GM23248 (cell line): ENCODE results near the gene GAK. TPM values are rescaled to one million over a fixed set of nuclear protein-coding genes. Genes with fewer than 3 reads are reported as not detected.

Source experiments
- DNase-seq: peaks from one replicate; pipeline ENCODE4 v3.0.0-alpha.2; 2015
- H2AFZ ChIP-seq: fragments of 200-600 bp; sonication (generic); 2 replicates; pipeline ENCODE4 v1.6.1; 2016; ENCODE audit warnings: antibody characterized with exemption
- H3F3A ChIP-seq: fragments of 200-600 bp; sonication (generic); 2 replicates; pipeline ENCODE4 v1.6.1; 2016; ENCODE audit warnings: mild to moderate bottlenecking, antibody characterized with exemption, mixed run types; ENCODE audit not compliant: insufficient read depth
- H3K27ac ChIP-seq: fragments of 200-600 bp; sonication (generic); 2 replicates; pipeline ENCODE4 v1.5.1; 2016; ENCODE audit warnings: mild to moderate bottlenecking
- H3K27me3 ChIP-seq: fragments of 200-600 bp; sonication (generic); replicated peaks from 2 replicates; pipeline ENCODE4 v1.6.1; 2016; ENCODE audit warnings: mild to moderate bottlenecking; ENCODE audit not compliant: insufficient read depth
- H3K36me3 ChIP-seq: fragments of 200-600 bp; sonication (generic); 2 replicates; pipeline ENCODE4 v1.6.1; 2016; ENCODE audit warnings: low read depth, mild to moderate bottlenecking
- H3K4me1 ChIP-seq: fragments of 200-600 bp; sonication (generic); 2 replicates; pipeline ENCODE4 v1.6.1; 2016; ENCODE audit warnings: mild to moderate bottlenecking; ENCODE audit not compliant: insufficient read depth
- H3K4me2 ChIP-seq: fragments of 200-600 bp; sonication (generic); one replicate; pipeline ENCODE4 v1.6.1; 2016; ENCODE audit warnings: mild to moderate bottlenecking; ENCODE audit not compliant: unreplicated experiment
- H3K4me3 ChIP-seq: fragments of 200-600 bp; sonication (generic); 2 replicates; pipeline ENCODE4 v1.5.1; 2016; ENCODE audit warnings: mild to moderate bottlenecking
- H3K79me2 ChIP-seq: fragments of 200-600 bp; sonication (generic); 2 replicates; pipeline ENCODE4 v1.6.1; 2016; ENCODE audit warnings: mild to moderate bottlenecking; ENCODE audit not compliant: insufficient read depth
- H3K9ac ChIP-seq: fragments of 200-600 bp; sonication (generic); 2 replicates; pipeline ENCODE4 v1.6.1; 2016; ENCODE audit warnings: mild to moderate bottlenecking
- H3K9me2 ChIP-seq: fragments of 200-600 bp; sonication (generic); 2 replicates; pipeline ENCODE4 v1.6.1; 2016; ENCODE audit warnings: mixed run types, mild to moderate bottlenecking, moderate library complexity; ENCODE audit not compliant: insufficient read depth
- H3K9me3 ChIP-seq: fragments of 200-600 bp; sonication (generic); one replicate; pipeline ENCODE4 v1.6.1; 2017; ENCODE audit warnings: low read depth
- H4K20me1 ChIP-seq: fragments of 200-600 bp; sonication (generic); 2 replicates; pipeline ENCODE4 v1.6.0; 2016; ENCODE audit not compliant: insufficient read depth
- EZH2 ChIP-seq: fragments of 200-600 bp; sonication (generic); IDR thresholded peaks from 2 replicates; pipeline ENCODE4 v1.6.1; 2018; ENCODE audit warnings: antibody characterized with exemption, mild to moderate bottlenecking; ENCODE audit not compliant: insufficient read depth, poor library complexity, severe bottlenecking
- EZH2phosphoT487 ChIP-seq: fragments of 200-600 bp; sonication (generic); IDR thresholded peaks from 2 replicates; pipeline ENCODE4 v1.6.1; 2018; ENCODE audit warnings: antibody characterized with exemption, moderate library complexity, mild to moderate bottlenecking, low read depth; ENCODE audit not compliant: insufficient read depth
- WGBS, 2 experiments: methylation state at CpG; one replicate each; pipeline ENCODE4 v1.1.6; 2015 to 2017; ENCODE audit warnings: low lambda C conversion rate in 2 of 2, low coverage in 1 of 2; ENCODE audit errors: missing lambda C conversion rate in 2 of 2; 5-methylcytosine and 5-hydroxymethylcytosine counted together
- in situ Hi-C: fragments of 300-500 bp; cut with MboI; formaldehyde crosslinking; loops from 2 replicates; pipeline ENCODE4 v1.15.0; 2020
- polyA plus RNA-seq: library from polyadenylated mRNA; unstranded; fragments of >200 nt; fragmentation: Nextera tagmentation; extraction: Ambion mirVana; gene quantifications from 2 replicates; pipeline ENCODE4 v1.2.1, GENCODE V29; 2016
- total RNA-seq: library from RNA; depleted of rRNA; stranded (reverse); fragments of >200 nt; shearing (Covaris generic); gene quantifications from 2 replicates; pipeline ENCODE4 v1.2.3, GENCODE V29; 2014

GAK gene
- total and polyA plus RNA-seq, 2 experiments from 2014 or later = 41.1 to 86.7 TPM

DNA sequence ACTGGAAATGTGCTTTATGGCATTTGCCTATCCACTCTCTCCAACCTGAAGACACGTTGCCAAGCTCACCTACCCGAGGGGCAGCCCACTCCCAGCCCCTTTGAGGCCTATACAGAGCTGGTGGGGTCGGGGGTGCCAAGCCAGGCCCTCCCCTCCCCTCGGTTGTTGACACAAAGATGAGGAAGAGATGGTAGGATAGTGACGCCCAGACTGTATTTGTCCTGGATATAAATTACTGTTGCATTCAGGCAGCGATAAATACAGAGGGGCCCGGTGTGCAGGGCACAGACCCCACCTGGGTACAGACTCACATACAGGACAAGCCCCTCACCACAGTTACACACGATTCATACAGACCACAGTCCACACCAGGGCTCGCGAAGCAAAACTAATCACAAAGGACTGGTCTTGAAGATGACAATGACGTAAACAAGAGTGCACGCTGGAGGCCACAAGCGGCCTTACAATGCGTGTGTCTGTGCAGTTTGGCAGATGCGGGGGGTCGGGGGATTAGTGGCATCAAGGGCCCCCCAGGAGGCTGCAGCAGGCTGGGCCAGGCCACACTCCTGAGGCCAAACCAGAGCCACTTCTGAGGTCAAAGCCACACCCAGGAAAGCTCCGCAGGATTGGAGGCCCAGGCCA is 26.7 kb upstream of the GAK start:
- 81 to 86% methylated on average over 17 of the region's 17 CpGs for WGBS, 2 experiments
- no peaks in the 10 kb centered on the region for H4K20me1 ChIP-seq

DNA sequence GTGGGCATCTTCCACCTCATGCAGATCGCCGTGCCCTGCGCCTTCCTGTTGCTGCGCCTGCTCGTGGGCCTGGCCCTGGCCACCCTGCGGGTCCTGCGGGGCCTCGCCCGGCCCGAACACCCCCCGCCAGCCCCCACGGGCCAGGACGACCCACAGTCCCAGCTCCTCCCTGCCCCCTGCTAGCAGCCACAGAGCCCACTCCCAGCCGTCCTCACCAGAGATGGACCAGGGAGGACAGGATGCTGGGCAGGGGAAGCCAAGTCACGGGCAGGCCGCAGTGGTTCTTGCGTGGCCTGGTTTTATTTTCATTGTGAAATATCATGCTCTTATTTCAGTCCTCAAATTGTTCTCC is 26.2 kb upstream of the GAK start:
- H3K4me2 ChIP-seq = no peak overlapping the region
- 92 to 95% methylated on average over 5 to 15 of the region's 17 CpGs for WGBS, 2 experiments
- H3K27me3 ChIP-seq = no peaks in the 10 kb centered on the region
- H3K27ac ChIP-seq = no peak overlapping the region
- DNase-seq = no peak
- H3K9me2 ChIP-seq = no peaks in the 10 kb centered on the region
- in situ Hi-C loops = no loop called here
- H3K9ac ChIP-seq = no peak overlapping the region
- TF ChIP-seq EZH2phosphoT487 = no peak
- no peak for TF ChIP-seq EZH2
- no peaks in the 10 kb centered on the region; the same call in 1 of the 2 replicates for H3F3A ChIP-seq
- H3K4me1 ChIP-seq = no peaks in the 10 kb centered on the region
- no peaks in the 10 kb centered on the region for H3K79me2 ChIP-seq
- no peak overlapping the region for H2AFZ ChIP-seq
- H3K9me3 ChIP-seq = no peaks in the 10 kb centered on the region
- no peaks in the 10 kb centered on the region for H3K36me3 ChIP-seq
- no peak overlapping the region for H3K4me3 ChIP-seq
- H4K20me1 ChIP-seq = no peaks in the 10 kb centered on the region

More for the DNA sequence above, 26.7 kb upstream of the GAK start:
- Histone ChIP-seq H3K4me3 (no peak overlapping the region), H2AFZ (no peak overlapping the region), H3F3A (no peaks in the 10 kb centered on the region; the same call in 1 of the 2 replicates), H3K9ac (no peak overlapping the region), H3K4me1 (no peaks in the 10 kb centered on the region), H3K27ac (no peak overlapping the region), H3K9me3 (no peaks in the 10 kb centered on the region), H3K79me2 (no peaks in the 10 kb centered on the region), H3K36me3 (no peaks in the 10 kb centered on the region), H3K27me3 (no peaks in the 10 kb centered on the region), H3K9me2 (no peaks in the 10 kb centered on the region), H3K4me2 (no peak overlapping the region)
- TF ChIP-seq EZH2 (no peak), EZH2phosphoT487 (no peak)
- no peak for DNase-seq
- in situ Hi-C loops = no loop called here

DNA sequence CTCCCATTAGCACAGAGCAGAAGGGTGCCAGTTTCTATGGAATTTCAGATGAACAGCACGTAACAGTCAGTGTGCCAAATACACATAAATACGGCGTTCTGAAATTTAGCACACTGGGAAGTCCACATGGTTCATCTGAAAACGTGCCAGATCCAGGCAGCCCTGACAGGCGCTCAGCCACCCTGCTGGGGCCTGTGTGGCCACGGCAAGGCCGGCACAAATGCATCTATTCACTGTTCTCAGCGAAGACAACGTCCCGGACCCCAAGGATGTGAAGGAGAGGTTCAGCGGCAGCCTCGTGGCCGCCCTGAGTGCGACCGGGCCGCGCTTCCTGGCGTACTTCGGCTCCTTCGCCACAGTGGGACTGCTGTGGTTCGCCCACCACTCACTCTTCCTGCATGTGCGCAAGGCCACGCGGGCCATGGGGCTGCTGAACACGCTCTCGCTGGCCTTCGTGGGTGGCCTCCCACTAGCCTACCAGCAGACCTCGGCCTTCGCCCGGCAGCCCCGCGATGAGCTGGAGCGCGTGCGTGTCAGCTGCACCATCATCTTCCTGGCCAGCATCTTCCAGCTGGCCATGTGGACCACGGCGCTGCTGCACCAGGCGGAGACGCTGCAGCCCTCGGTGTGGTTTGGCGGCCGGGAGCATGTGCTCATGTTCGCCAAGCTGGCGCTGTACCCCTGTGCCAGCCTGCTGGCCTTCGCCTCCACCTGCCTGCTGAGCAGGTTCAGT is 25.6 kb upstream of the GAK start:
- no peak overlapping the region for H3K9ac ChIP-seq
- 91 to 93% methylated on average over 45 of the region's 45 CpGs for WGBS, 2 experiments
- no peaks in the 10 kb centered on the region for H3K9me2 ChIP-seq
- no peak overlapping the region for H2AFZ ChIP-seq
- no peak for TF ChIP-seq EZH2
- no peak for TF ChIP-seq EZH2phosphoT487
- no peaks in the 10 kb centered on the region for H3K4me1 ChIP-seq
- H3K79me2 ChIP-seq = no peaks in the 10 kb centered on the region
- H3K4me2 ChIP-seq = no peak overlapping the region
- no peak for DNase-seq
- no peaks in the 10 kb centered on the region; the same call in 1 of the 2 replicates for H3F3A ChIP-seq
- no peaks in the 10 kb centered on the region for H3K36me3 ChIP-seq
- H3K27ac ChIP-seq = no peak overlapping the region
- H4K20me1 ChIP-seq = no peaks in the 10 kb centered on the region
- no peak overlapping the region for H3K4me3 ChIP-seq
- in situ Hi-C loops = no loop called here
- no peaks in the 10 kb centered on the region for H3K27me3 ChIP-seq
- H3K9me3 ChIP-seq = no peaks in the 10 kb centered on the region

GRCh38 chr4:957231-957580 is 25.1 kb upstream of the GAK start:
- no peak overlapping the region for H3K4me2 ChIP-seq

More at GRCh38 chr4:957231-957580, 25.1 kb upstream of the GAK start:
- no peaks in the 10 kb centered on the region for H3K4me1 ChIP-seq
- H3K4me3 ChIP-seq = no peak overlapping the region
- no peaks in the 10 kb centered on the region for H4K20me1 ChIP-seq
- H3K9me2 ChIP-seq = no peaks in the 10 kb centered on the region
- in situ Hi-C loops = no loop called here
- H3K27ac ChIP-seq = no peak overlapping the region
- TF ChIP-seq EZH2 (no peak), EZH2phosphoT487 (no peak)
- no peaks in the 10 kb centered on the region for H3K36me3 ChIP-seq
- H3F3A ChIP-seq = no peaks in the 10 kb centered on the region; the same call in 1 of the 2 replicates
- no peaks in the 10 kb centered on the region for H3K9me3 ChIP-seq
- no peak overlapping the region for H3K9ac ChIP-seq
- DNase-seq = no peak
- no peaks in the 10 kb centered on the region for H3K27me3 ChIP-seq
- WGBS, 2 experiments = 80% methylated on average over 8 of the region's 8 CpGs
- no peaks in the 10 kb centered on the region for H3K79me2 ChIP-seq
- no peak overlapping the region for H2AFZ ChIP-seq
